ENCODE data around the gene COPG1.
"Not testable (repeated sequence)": the region's sequence is repeated elsewhere in the genome, so short reads cannot be mapped to it uniquely, and the experiment has no call there.

DNA sequence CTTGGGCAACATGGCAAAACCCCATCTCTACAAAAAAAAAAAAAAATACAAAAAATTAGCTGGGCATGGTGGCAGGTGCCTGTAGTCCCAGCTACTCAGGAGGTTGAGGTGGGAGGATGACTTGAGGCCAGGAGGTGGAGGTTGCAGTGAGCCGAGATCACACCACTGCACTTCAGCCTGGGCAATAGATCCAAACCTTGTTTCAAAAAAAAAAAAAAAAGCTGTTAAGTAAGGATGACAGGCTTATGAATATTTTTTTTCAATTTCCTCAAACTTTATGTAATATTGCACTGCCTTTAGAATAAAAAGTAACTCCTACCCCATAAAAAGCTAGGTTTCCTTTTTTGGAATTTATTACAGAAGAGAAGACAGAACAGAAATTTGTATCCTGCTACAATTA lies 25.0 kb upstream of the COPG1 start:
- TF ChIP-seq EZH2 (IDR thresholded peaks at IDR 0.05; ENCODE audit: borderline replicate concordance, control insufficient read depth, low read depth, low read length); NFYB (IDR thresholded peaks at IDR 0.05; ENCODE audit: insufficient read depth, low read depth, low read length); MEF2A (IDR thresholded peaks at IDR 0.05; ENCODE audit: insufficient read depth, low read depth, low read length): not testable (repeated sequence)
- TF ChIP-seq, protein P1, sequence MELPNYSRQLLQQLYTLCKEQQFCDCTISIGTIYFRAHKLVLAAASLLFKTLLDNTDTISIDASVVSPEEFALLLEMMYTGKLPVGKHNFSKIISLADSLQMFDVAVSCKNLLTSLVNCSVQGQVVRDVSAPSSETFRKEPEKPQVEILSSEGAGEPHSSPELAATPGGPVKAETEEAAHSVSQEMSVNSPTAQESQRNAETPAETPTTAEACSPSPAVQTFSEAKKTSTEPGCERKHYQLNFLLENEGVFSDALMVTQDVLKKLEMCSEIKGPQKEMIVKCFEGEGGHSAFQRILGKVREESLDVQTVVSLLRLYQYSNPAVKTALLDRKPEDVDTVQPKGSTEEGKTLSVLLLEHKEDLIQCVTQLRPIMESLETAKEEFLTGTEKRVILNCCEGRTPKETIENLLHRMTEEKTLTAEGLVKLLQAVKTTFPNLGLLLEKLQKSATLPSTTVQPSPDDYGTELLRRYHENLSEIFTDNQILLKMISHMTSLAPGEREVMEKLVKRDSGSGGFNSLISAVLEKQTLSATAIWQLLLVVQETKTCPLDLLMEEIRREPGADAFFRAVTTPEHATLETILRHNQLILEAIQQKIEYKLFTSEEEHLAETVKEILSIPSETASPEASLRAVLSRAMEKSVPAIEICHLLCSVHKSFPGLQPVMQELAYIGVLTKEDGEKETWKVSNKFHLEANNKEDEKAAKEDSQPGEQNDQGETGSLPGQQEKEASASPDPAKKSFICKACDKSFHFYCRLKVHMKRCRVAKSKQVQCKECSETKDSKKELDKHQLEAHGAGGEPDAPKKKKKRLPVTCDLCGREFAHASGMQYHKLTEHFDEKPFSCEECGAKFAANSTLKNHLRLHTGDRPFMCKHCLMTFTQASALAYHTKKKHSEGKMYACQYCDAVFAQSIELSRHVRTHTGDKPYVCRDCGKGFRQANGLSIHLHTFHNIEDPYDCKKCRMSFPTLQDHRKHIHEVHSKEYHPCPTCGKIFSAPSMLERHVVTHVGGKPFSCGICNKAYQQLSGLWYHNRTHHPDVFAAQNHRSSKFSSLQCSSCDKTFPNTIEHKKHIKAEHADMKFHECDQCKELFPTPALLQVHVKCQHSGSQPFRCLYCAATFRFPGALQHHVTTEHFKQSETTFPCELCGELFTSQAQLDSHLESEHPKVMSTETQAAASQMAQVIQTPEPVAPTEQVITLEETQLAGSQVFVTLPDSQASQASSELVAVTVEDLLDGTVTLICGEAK (IDR thresholded peaks at IDR 0.05; ENCODE audit: borderline replicate concordance) = not testable (repeated sequence)
- TF ChIP-seq, protein P2, sequence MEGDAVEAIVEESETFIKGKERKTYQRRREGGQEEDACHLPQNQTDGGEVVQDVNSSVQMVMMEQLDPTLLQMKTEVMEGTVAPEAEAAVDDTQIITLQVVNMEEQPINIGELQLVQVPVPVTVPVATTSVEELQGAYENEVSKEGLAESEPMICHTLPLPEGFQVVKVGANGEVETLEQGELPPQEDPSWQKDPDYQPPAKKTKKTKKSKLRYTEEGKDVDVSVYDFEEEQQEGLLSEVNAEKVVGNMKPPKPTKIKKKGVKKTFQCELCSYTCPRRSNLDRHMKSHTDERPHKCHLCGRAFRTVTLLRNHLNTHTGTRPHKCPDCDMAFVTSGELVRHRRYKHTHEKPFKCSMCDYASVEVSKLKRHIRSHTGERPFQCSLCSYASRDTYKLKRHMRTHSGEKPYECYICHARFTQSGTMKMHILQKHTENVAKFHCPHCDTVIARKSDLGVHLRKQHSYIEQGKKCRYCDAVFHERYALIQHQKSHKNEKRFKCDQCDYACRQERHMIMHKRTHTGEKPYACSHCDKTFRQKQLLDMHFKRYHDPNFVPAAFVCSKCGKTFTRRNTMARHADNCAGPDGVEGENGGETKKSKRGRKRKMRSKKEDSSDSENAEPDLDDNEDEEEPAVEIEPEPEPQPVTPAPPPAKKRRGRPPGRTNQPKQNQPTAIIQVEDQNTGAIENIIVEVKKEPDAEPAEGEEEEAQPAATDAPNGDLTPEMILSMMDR (IDR thresholded peaks at IDR 0.05 in 2 of 3, conservative IDR thresholded peaks at IDR 0.05 in 1 of 3; ENCODE audit: control insufficient read depth in 2 of 3, extremely low read depth in 1 of 3, insufficient read depth in 1 of 3, low read depth in 3 of 3, low read length in 3 of 3) = not testable (repeated sequence)
